ENCODE measurements around the gene TBC1D30.

TBC1D30 gene

DNA sequence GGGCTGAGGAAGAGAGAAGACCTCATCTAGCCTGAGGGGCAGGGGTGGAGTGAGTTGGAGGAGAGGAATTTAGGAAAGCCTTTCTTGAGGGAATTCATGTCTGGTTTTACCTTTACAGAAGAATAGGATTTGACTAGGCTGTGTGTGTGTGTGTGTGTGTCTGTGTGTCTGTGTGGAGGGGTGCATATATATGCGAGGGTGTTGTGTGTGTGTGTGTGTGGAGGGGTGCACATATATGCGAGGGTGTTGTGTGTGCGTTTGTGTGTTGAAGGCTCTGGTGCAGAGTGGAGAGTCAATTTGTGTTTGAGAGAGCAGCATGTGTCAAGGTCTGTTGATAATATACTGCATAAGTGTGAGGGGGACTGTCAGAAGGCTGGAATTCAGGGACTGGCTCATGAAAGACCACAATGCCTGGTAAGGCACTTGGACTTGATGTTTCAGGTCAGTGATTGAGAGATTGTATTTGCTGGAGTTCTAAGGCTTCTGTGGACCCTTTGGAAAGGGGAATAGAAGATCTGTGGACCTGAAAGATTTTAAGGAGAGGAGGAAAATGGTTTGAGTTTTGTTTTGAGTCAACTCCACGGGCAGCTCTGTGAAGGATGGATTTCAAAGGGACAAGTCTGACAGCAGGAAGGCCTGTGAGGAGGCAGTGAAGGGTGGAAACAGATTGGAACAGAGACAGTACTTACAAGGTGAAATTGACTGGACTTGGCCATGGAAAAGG is 34.6 kb downstream of the TBC1D30 start:
- H3K4me3 ChIP-seq (ENCODE audit: low read depth, low read length), result no peak overlapping the region

DNA sequence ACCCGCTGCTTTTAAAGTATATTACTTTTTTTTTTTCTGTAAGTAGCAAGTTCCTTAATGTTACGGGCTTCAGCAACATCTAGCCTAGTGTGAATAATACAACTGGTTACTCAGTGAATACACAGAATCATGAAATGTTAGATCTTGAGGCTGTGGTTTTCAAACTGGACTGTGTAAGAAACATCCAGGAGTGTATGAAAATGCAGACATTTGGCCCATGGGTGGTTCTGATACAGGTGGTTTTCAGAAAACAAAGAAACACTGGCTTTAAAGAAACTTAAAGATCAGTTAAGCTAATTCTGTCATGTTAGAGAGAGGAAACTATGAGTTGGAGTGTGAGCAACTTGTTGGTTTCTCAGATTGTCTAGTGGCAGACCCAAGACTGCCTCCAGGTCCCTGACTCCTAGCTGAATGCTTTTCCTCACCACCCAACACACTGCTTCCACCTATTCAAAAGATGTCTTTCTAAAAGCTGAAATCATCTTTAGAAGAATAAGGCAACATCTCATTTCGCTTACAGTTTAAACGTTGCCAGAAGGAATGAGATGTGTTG is 36.1 kb downstream of the TBC1D30 start:
- H3K4me3 ChIP-seq (ENCODE audit: low read depth, low read length), result no peak overlapping the region

DNA sequence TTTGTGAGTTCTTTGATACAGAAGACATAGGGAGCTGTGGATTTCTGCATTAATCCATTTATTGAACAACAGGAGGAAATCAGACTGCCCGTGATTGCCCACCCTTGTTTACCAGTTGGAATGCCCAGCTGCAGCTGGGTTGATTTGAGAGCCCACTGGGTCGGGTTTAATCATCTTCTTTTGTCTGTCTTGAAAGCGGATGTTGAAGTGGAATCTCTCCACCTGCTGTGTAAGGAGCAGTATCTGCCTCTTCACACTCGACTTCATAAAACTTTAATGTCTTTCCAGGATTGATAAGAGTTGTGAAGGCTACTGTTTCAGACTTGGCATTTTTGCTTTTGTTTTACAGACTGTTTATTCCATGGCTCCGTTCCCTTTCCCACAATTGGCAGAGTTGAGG is 39.9 kb downstream of the TBC1D30 start:
- no peak overlapping the region for H3K4me3 ChIP-seq (ENCODE audit: low read depth, low read length)

DNA sequence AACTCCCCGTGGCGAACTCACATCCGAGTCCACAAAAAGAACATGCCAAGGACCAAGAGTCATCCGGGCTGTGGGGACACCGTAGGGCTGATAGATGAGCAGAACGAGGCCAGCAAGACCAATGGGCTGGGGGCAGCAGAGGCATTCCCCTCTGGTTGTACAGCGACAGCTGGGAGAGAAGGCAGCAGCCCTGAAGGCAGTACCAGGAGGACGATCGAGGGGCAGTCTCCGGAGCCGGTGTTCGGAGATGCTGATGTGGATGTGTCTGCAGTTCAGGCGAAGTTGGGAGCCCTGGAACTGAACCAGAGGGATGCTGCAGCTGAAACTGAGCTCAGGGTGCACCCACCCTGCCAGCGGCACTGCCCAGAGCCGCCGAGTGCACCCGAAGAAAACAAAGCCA is 50.7 kb downstream of the TBC1D30 start:
- H3K4me3 ChIP-seq (ENCODE audit: low read depth, low read length), result no peak overlapping the region

DNA sequence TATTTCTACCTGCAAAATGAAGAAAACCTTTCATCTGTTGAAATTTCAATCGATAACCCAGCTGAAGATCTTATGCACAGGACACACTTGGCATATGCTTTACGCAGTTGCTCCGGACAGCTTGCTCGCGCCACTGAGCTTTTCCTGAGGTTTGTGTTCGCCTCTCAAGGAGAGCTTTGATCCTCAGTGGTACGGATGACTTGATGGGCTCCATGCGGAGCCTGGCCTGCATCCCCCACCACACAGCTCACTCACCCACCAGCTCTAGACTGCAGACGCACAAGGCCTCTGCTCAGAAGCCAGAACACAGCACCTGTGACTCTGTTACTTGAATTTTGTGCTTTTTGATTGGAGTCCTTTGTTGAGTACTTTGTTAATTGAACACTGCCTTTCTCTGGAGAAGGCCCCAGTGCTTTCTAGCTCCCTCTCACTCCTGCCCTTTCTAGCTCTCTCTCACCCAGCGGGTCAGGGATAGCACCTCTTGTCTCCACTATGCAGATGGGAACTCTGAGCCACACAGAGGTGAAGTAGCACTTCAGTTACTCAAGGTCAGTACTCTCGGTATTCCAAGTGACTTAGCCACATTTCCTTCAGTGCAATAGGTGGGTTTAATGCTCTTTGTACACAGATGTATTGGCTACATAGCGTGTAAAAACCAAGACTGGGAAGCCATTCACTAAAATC is 52.1 kb downstream of the TBC1D30 start:
- H3K4me3 ChIP-seq (ENCODE audit: low read depth, low read length), result no peak overlapping the region

DNA sequence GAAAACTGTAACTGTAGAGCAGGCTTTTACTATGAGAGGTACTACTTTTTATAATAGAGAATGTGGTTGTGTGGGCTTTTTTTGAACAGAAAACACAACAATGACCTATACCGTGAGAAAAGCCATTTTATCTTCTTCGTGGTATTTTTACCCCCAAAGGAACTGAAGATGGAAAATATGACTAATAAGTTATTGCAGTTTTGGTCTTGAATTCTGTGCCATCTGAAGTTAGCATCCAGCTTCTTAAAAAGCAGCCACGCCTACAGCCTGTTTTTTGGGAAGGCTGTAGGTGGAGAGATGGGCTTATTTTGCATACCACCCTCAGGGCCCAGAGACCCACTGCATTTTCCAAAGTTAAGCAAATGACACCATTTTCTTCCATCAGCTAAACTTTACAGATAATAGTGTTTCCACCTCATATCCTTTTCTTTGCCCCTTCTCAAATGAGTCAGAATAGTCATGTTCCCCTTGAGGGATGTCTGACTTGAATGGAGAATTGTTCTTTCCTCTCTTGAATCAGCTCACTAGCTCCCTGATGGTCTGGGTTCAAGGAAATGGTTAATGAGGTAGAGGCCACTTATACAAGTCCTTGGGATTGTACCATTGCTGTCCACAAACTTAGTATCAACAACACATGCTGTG is 53.0 kb downstream of the TBC1D30 start:
- no peak overlapping the region for H3K4me3 ChIP-seq (ENCODE audit: low read depth, low read length)

DNA sequence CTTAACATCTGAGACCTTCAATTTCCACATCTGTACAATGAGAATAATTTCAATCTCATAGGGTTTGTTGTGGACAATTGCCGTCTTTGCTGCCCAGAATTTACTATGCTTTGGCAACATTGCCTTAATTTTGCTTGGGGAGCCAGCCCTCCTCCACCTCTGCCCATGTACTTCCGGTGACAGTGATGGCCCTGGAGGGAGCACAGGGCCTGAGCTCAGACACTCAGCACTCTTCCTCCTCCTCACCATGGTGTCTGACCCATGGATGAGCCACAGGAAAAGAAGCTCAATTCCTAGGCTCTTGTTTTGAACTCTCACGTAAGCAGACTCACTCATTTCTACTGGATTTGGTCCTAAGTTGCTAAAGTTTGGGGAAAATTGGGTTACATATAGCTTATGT is 58.2 kb downstream of the TBC1D30 start:
- no peak overlapping the region for H3K4me3 ChIP-seq (ENCODE audit: low read depth, low read length)

DNA sequence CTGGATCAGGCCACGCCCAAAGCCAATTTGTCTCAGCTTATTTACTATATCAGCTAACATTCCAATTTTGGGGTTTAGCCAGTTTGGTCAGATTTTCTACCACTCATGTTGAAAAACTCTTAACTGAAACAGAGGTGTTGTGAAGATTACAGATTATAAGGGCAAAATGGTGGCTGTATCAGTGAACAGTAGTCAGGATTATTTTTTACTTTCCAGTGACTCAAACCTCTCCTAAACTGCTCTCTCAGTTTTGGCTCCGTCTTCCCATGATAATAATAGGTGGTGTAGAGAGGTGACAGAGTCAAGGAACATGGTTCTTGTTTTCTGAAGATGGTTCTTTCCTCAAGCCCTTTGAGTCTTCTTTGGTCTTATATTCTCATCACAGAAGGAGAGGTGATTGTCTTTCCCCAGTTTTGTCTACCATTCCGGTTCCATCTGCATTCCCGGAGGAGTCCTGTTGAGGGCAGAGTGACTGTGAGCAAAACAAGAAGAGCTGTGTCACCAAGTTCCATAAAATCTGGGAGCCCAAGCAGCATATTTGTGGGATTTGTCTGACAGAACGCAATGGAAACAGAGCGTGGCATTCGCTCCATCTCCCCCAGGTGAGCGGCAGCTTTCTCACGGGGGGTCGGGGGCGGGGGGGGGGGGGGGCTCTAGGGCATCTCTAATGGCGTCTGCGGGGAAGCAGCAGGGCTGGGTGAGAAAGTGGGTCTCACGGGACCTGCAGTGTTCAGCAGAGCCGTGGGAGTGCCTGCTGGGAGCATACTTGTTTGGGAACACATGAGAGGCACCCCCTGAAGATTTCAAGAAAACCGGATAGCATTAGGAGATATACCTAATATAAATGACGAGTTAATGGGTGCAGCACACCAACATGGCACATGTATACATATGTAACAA is 59.1 kb downstream of the TBC1D30 start:
- H3K4me3 ChIP-seq (ENCODE audit: low read depth, low read length), result no peak overlapping the region

DNA sequence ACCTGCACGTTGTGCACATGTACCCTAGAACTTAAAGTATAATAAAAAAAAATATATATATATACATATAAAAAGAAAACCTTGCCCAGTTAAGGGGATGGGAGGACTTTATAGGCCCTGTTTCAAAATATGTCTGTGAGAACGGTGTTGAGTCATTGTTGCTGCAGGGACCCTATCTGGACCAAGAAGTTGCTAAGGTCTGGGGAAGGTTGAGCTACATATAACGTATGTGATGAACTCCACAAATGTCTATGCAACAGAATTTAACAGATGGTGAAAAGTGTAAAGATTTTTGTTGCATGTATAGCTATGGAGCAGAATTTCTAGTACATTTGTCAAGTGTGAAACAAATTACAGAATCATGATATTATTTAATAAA is 59.7 kb downstream of the TBC1D30 start:
- no peak overlapping the region for H3K4me3 ChIP-seq (ENCODE audit: low read depth, low read length)

DNA sequence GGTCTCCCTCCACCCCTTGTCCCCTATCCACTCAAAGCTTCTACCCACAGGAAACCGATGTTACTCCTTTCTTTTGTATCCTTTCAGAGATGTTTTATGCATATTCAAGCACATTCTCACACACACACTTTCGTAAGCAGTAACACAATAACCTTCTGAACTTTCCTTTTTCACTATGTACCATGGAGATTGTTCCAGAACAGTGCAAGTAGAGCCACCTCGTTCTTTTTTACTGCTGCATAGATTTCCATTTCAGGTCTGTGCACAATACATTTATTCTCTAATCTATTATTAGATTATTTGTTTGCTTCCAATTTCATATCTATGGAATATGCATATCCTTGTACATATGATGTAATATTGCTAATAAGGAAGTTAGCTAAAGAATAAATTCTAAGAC is 60.3 kb downstream of the TBC1D30 start:
- H3K4me3 ChIP-seq (ENCODE audit: low read depth, low read length), result no peak overlapping the region

DNA sequence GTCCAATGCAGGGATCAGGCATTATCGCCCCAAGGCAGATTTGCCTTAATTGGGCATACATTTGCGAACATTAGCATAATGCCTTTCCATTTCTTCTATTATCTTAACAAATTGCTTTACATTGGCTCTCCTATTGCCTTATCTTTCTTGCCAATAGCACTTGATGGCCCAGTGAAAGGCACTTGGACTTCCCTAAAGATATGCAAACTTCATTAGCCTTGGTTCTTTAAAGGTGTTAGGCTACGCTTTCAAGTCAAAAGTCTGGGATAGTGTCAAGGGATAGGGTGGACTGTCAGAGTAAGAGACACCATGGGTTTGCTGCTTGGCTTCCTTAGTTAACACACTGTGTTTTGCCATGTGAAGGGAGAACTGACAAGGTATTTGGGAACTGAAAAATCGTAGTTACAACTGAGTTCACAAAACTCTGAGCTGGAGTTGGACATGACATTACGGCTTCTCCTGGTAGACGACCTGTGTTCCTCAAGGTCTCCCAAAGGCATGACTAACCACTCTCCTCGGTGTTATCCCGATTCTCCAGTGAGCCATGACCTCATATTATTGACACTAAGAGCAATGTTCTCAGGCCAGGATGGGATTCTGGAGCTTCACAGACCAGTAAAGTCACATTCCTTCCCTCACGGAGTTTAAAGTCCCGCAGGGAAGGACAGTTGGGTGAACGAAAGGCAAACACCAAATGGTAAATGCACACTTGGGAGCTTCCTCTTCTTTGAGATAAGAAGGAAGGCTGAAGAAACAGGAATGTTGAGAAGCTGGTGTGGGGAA is 65.2 kb downstream of the TBC1D30 start:
- no peak overlapping the region for H3K4me3 ChIP-seq (ENCODE audit: low read depth, low read length)

DNA sequence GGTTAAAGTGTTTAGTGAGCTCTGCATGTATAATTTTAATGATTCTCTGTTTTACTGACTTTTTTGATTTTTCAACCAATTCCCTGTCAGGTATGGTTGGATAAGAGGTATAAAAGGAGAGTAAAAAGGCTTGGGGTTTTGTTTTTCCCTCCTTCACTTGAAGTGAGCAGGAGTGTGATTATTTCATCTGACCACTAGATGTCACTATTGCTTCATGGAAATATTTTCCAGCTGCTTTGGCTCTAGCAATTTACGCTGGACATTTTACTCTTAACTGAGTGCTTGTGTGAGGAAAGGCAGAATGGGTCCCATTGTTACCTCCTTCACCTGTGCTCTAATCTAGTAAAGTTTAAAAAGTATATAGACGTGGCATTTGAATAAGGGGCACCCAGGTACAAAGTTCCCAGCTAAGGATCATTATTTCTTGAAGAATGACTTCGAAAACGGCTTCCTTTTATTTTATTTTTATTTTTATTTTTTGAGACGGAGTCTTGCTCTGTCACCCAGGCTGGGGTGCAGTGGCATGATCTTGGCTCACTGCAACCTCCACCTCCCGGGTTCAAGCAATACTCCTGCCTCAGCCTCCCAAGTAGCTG is 66.5 kb downstream of the TBC1D30 start:
- H3K4me3 ChIP-seq (ENCODE audit: low read depth, low read length), result no peak overlapping the region

DNA sequence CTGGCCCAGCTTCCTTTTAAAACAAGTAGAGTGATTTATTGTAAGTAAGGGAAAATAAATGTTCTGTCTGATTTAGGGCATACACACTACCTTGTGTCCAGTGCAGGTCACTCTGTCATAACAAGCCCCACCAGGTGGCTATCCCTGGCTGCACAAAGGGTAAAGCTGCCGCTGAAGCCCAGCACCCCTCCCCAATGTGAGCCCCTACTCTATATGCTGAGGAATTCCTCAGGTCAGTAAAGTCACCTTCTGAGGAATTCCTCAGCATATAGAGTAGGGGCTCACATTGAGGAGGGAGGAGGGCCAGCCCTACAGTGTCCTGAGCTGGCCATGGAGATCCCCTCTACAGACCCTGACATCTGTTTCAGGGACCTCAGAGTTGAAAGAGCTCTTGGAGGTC is 67.2 kb downstream of the TBC1D30 start:
- H3K4me3 ChIP-seq (ENCODE audit: low read depth, low read length), result no peak overlapping the region

DNA sequence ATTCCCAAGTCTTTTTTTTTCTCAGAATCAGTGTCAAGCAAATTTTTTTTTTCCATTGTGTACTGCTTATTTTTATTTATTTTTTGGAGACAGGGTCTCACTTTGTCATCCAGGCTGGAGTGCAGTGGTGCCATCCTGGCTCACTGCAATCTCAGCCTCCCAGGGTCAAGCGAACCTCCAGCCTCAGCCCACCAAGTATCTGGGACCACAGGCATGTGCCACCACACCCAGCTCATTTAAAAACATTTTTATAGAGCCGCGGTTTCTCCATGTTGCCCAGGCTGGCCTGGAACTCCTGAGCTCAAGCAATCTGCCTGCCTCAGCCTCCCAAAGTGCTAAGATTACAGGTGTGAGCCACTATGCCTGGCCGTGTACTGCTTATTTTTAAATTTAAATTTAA is 68.1 kb downstream of the TBC1D30 start:
- no peak overlapping the region for H3K4me3 ChIP-seq (ENCODE audit: low read depth, low read length)

DNA sequence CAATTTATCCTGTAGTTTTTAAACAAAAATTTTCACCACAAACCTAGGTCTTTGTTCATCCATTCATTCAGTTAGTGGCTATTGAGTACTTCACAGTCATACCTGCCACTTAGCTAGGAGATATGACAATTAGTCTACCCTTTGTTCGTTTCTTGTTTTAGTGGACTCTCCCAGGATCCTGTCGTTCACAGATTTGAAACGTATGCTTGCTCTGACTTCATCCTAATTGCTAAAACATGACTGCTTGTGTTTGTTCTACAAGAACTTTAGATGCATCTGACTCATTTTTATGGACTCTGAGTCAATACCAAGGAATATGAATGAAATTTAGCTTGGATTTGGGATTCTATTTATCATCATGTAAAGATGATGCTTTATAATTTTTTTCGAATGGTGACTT is 69.5 kb downstream of the TBC1D30 start:
- no peak overlapping the region for H3K4me3 ChIP-seq (ENCODE audit: low read depth, low read length)

DNA sequence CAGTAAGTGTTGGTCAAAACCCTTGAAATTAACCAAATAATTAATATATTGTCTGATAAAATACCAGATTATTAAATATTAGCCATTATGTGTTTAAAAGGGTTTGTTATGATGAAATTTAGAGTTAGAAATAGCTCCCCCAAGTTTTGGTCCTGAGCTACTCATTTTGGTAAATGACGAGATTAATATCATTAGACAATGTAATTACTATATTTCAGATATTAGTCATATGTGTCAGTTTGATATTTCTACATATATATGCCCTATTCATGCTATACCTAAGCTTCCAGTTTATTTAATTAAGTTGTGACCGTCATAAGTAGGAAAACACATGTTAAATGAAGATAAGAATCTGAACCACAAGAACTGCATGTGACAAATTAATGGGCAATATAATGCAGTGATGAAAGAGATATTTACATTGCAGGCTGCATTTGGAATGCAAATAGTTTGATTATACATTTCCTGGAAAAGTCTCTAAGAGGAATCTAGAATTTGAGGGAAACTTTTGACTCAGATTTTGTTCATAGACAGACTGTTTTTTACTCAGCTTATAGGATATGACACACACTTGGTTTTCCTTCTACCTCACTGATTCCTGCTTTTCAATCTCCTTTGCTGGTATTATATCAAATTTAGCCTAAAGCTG is 70.5 kb downstream of the TBC1D30 start:
- no peak overlapping the region for H3K4me3 ChIP-seq (ENCODE audit: low read depth, low read length)

DNA sequence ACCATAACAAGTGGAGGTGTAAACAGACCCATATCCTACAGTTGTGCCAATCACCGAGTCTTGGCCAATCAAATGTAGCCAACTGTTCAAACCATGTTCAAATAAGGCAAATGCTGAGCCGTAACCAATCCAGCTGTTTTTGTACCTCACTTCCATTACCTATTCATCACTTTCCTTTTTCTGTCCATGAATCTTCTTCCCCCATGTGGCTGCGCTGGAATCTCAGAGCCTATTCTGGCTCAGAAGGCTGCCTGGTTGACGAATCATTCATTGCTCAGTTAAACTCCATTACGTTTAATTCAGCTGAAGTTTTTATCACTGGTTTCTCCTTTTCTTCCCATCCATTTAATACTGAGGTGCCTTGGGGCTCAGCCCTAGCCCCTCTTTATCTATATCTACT is 71.1 kb downstream of the TBC1D30 start:
- H3K4me3 ChIP-seq (ENCODE audit: low read depth, low read length), result no peak overlapping the region

DNA sequence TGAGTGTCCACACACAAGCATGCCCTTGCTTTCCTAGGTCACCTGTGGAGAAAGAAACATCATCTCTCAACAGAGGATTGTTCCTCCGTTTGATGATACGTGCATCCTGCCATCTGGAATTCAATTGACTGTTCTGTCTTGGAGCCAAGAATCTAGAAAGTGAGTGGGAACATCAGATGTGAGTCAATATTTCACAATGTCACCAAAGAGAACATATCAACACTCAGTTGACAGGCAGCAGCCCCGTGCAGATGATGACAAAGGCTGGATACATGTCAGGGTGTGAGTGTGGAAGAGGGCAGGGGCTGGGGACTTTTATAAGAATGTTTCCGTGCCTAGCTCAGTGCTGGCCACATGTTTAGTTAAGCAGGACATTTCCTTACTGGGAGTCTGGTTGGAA is 76.1 kb downstream of the TBC1D30 start:
- no peak overlapping the region for H3K4me3 ChIP-seq (ENCODE audit: low read depth, low read length)

DNA sequence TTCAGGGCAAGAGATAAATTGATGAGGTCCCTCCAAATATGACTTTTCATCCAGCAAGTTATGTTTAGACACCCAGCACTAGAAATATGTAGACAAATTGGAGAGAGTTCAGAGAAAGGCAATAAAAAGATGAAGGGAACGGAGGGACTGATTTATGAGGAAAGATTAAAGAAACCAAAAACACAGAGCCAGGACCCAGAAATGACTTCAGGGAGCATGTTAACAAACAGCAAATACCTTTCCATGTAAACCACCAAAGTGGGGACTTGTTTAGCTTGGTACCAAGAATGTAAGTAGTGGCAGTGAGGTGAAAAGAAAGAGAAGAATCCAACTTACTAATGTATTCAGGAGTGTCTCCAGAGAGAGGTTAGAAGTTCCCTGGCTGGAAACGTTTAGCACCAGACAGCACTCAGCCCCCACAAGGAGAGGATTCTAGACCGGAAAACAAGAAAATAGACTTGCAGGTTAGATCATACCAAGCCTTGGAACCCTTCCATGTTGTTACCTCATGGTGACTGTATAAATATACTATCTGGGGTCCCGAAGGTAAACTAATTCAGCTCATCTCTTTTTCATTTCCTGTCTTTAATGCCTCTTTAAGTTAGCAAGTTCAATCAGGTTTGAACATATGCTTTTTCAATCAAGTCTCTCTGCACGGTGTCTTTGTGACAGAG is 79.2 kb downstream of the TBC1D30 start:
- H3K4me3 ChIP-seq (ENCODE audit: low read depth, low read length), result no peak overlapping the region

All from iPS-11a (cell line).